ENCODE data around the gene PRPF8. TPM values are rescaled to one million over a fixed set of nuclear protein-coding genes. Genes with fewer than 3 reads are reported as not detected.

PRPF8 gene
- total and polyA plus RNA-seq, 2 of the 13 experiments (the other 11 are each of a cell fraction or from before 2014, with no cell fraction given): 112 to 179 TPM

- H2AFZ ChIP-seq (ENCODE audit: low read length): no peak overlapping the region
- CTCF ChIA-PET (ENCODE audit: low intra/inter-chr PET ratio, low total read pairs): interaction anchor here (2.2 kb wide), 1 partner anchor 73 kb away, joined by 25 read pairs; no protein-coding TSS in a partner anchor
- TF ChIP-seq, protein P1, sequence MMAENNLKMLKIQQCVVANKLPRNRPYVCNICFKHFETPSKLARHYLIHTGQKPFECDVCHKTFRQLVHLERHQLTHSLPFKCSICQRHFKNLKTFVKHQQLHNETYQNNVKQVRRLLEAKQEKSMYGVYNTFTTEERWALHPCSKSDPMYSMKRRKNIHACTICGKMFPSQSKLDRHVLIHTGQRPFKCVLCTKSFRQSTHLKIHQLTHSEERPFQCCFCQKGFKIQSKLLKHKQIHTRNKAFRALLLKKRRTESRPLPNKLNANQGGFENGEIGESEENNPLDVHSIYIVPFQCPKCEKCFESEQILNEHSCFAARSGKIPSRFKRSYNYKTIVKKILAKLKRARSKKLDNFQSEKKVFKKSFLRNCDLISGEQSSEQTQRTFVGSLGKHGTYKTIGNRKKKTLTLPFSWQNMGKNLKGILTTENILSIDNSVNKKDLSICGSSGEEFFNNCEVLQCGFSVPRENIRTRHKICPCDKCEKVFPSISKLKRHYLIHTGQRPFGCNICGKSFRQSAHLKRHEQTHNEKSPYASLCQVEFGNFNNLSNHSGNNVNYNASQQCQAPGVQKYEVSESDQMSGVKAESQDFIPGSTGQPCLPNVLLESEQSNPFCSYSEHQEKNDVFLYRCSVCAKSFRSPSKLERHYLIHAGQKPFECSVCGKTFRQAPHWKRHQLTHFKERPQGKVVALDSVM (CRISPR knock-in tag; IDR thresholded peaks at IDR 0.05): no peak
- no peak for TF ChIP-seq ZNF350 (CRISPR knock-in tag; IDR thresholded peaks at IDR 0.05; ENCODE audit: borderline replicate concordance, low read depth)
- TF ChIP-seq, protein P2, sequence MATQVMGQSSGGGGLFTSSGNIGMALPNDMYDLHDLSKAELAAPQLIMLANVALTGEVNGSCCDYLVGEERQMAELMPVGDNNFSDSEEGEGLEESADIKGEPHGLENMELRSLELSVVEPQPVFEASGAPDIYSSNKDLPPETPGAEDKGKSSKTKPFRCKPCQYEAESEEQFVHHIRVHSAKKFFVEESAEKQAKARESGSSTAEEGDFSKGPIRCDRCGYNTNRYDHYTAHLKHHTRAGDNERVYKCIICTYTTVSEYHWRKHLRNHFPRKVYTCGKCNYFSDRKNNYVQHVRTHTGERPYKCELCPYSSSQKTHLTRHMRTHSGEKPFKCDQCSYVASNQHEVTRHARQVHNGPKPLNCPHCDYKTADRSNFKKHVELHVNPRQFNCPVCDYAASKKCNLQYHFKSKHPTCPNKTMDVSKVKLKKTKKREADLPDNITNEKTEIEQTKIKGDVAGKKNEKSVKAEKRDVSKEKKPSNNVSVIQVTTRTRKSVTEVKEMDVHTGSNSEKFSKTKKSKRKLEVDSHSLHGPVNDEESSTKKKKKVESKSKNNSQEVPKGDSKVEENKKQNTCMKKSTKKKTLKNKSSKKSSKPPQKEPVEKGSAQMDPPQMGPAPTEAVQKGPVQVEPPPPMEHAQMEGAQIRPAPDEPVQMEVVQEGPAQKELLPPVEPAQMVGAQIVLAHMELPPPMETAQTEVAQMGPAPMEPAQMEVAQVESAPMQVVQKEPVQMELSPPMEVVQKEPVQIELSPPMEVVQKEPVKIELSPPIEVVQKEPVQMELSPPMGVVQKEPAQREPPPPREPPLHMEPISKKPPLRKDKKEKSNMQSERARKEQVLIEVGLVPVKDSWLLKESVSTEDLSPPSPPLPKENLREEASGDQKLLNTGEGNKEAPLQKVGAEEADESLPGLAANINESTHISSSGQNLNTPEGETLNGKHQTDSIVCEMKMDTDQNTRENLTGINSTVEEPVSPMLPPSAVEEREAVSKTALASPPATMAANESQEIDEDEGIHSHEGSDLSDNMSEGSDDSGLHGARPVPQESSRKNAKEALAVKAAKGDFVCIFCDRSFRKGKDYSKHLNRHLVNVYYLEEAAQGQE (IDR thresholded peaks at IDR 0.05; ENCODE audit: borderline replicate concordance in 1 of 2, low read depth in 1 of 2, low read length in 2 of 2): no peak
- no peak for TF ChIP-seq ZNF34 (CRISPR knock-in tag; IDR thresholded peaks at IDR 0.05; ENCODE audit: borderline replicate concordance)
- no peak for TF ChIP-seq THAP9 (CRISPR knock-in tag; IDR thresholded peaks at IDR 0.05; ENCODE audit: borderline replicate concordance)
- TF ChIP-seq RAD21 (CRISPR knock-in tag; IDR thresholded peaks at IDR 0.05): no peak
- TF ChIP-seq, protein P3, sequence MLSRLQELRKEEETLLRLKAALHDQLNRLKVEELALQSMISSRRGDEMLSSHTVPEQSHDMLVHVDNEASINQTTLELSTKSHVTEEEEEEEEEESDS (CRISPR knock-in tag; IDR thresholded peaks at IDR 0.05; ENCODE audit: borderline replicate concordance): no peak
- WGBS (ENCODE audit: low lambda C conversion rate): 83% methylated on average over 9 of the region's 11 CpGs
- FAIRE-seq: no peak
- no peak for ATAC-seq
- H3K4me1 ChIP-seq (ENCODE audit: insufficient read depth, low read length): peaks cover 71% of the 10 kb centered on the region
- BruUV-seq (replicated peaks): no TSS peak
- in situ Hi-C loops (cut with HindIII; ENCODE audit: extremely low pct_ligation_motif_present, low pct_unique_long_range_greater_than_20kb) (no loop called here), intact Hi-C loops (cut with micrococcal nuclease; ENCODE audit: unreplicated experiment) (no loop called here)
- peaks cover 6% of the 10 kb centered on the region; the same call in 1 of the 2 replicates for H4K20me1 ChIP-seq (ENCODE audit: insufficient read depth, low read length)
- H3K79me2 ChIP-seq (ENCODE audit: insufficient read depth, low read length): no peaks in the 10 kb centered on the region
- H3K4me2 ChIP-seq (ENCODE audit: low read depth, low read length): 0 out of 2 replicates have a peak overlapping the region, but pooled peaks have one; percentile 86
- no peak for DNase-seq (ENCODE audit: low spot score)
- peaks cover 16 to 22% of the 10 kb centered on the region in 2 experiments; a peak in 4 of 5 replicates for H3K36me3 ChIP-seq (replicated peaks in 1 of 2; ENCODE audit: control insufficient read depth in 1 of 2, insufficient read depth in 2 of 2, low read length in 2 of 2)
- POLR2A ChIA-PET: interaction anchor here (1.5 to 3.0 kb wide), 4 partner anchors 18 to 163 kb away, joined by 4 to 42 read pairs (median 18); partner anchors contain the start of gene PRPF8
- H3K4me3 ChIP-seq (replicated peaks in 1 of 3; ENCODE audit: insufficient read depth in 1 of 3, low read depth in 2 of 3, low read length in 3 of 3): peak overlapping the region in 1 of 3 experiments; percentile 76; a peak in 1 of 6 replicates
- no peak overlapping the region for H3K27ac ChIP-seq (ENCODE audit: extremely low read length, insufficient read depth, low read length)
- H3K27me3 ChIP-seq (ENCODE audit: control insufficient read depth in 1 of 2, insufficient read depth in 2 of 2, low read length in 2 of 2): peaks cover 0 to 5% of the 10 kb centered on the region in 2 experiments; a peak in 1 of 5 replicates
- H3K9me3 ChIP-seq (ENCODE audit: low read length): no peaks in the 10 kb centered on the region
- H3K9ac ChIP-seq (ENCODE audit: insufficient read depth, low read depth, low read length): no peak overlapping the region
These were observed 36.9 kb downstream of the PRPF8 start for GRCh38 chr17:1647802-1648171.
